GM18951 (cell line): ENCODE data around the gene NAA80.

Source experiments
- POLR2A ChIP-seq: IDR thresholded peaks from 4 replicates; pipeline ENCODE4 v1.6.1; 2011; ENCODE audit warnings: mild to moderate bottlenecking; ENCODE audit not compliant: insufficient read length, insufficient read depth; ENCODE audit errors: extremely low read depth
- in situ Hi-C: fragments of 300-500 bp; cut with MboI; formaldehyde crosslinking; loops from one replicate; pipeline ENCODE4 v1.12.0; 2022; ENCODE audit warnings: low sequenced_read_pairs, mixed read lengths, inconsistent platforms; ENCODE audit not compliant: unreplicated experiment

Gene NAA80

DNA sequence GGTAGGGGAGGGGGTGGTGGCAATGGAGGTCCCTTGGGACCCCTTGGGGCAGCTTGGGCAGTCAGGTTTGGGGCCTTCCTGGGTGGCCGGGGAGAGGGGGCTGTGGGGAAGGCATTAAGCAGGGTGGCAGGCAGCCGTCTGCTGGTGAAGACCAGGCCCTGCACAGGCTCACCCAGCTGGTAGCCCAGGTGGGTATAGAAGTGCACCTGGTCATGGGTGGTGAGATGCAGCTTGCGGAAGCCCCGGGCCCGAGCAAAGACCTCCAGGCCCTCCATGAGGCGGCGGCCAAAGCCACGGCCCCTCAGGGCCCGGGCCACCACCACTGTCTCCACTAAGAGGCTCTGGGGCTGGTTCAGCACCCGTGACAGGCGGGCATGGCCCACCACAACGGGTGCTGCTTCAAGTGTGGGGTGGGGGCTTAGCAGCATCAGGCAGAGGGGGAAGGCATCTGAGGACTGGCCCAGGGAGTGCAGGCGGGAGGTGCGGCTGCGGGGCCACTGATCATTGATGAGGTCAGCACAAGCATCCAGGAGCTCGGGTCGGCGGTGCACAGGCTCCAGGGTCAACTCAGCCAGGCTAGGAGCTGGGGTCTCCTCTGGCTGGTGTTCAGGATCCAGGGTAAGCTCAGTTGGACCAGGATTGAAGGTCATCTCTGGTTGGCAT is 2.4 kb downstream of the NAA80 start:
- in situ Hi-C loops: no loop called here
- TF ChIP-seq POLR2A: no peak

DNA sequence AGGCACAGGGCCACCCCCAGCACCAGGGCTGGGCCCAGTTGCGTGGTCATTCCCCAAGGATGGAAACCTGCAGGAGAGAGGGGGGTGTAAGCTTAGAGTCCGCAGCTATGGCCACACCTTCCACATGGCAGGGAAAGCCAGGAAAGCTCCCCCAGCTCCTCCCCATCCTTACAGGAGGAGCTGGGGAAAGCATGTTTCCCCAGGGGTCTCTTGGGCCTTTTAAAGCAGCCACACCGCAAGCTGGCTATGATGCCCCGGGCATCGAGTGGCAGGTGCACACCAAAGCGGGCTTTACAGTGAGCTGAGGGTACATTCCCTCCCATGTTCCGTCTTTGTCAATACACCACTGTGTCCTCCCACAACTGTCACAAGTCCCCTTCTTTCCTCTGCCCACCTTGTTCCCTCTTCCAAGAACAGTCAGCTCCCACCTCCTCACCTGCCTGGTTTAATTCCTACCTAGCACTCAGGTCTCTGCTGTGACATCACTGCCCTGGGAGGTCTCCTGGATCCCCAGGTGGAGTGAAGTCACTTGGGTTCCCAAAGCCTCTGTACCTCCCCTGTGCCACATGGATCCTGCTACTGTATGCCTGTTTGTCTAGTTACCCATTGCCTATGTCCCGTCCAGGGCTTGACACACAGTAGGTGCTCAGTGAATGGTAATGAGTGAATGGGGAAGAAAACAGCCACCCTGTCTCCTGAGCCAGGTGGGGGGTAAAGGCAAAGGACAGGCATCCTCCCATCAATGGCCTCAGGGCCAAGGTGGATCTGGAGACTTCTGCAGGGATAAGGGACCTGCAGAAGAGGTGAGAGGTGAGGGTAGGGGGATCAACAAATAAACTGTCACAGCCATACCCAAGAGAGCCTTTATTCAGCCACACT is 3.4 kb downstream of the NAA80 start:
- TF ChIP-seq POLR2A: no peak
- in situ Hi-C loops: no loop called here

DNA sequence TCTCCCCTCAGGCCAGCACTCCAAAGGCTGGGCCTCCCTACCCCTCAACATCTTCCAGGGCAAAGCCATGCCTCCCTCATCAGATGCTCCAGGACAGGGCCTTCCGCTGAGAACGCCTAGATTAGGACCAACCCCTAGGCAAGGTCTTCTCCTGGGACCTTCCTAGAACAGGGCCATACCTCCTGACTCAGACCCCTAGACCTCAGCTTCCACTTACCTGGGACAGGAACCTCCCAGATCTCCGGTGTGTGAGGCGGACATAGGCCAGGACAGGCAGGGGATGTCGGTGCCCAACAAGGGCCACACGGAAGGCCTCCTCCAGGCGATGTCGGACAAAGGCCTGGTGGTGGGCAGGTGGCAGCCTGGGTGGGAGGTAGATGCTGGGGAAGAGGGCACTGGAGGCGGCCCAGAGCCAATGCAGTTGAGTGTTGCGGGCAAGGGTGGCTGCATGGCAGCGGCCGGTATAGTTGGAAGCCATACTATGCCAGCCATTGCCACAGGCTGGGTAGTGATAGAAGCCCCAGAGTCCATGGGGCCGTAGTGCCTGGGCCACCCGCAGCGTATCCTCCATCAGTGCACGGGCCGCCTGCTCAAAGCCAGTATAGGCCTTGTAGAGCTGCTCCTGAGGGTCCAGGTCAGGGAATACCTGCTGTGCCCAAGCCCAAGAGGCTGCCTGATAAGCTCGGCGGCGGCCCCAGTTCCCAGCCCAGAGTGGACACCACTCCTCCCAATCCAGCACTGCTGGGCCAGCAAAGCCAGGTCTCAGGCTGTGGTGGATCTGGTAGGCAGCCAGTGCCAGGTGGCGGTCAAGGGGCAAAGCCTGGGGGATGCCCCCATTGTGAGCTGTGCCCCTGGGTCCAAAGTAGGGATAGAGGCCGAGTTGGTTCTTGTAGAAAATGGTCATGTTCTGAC is 4.5 kb downstream of the NAA80 start:
- in situ Hi-C loops: no loop called here
- TF ChIP-seq POLR2A: no peak

DNA sequence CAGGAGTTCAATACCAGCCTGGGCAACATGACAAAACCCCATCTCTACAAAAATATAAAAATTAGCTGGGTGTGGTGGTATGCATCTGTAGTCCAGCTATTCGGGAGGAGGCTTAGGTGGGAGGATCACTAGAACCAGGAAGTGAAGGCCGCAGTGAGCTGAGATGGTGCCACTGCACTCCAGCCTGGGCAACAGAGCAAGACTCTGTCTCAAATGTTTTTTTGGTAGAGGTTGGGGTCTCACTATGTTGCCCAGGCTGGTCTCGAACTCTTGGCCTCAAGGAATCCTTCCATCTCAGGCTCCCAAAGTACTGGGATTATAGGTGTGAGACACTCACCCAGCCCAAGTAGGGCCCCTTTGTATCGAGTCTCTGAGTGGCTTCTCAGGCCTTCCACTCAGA is 5.1 kb downstream of the NAA80 start:
- in situ Hi-C loops: no loop called here
- TF ChIP-seq POLR2A: no peak

DNA sequence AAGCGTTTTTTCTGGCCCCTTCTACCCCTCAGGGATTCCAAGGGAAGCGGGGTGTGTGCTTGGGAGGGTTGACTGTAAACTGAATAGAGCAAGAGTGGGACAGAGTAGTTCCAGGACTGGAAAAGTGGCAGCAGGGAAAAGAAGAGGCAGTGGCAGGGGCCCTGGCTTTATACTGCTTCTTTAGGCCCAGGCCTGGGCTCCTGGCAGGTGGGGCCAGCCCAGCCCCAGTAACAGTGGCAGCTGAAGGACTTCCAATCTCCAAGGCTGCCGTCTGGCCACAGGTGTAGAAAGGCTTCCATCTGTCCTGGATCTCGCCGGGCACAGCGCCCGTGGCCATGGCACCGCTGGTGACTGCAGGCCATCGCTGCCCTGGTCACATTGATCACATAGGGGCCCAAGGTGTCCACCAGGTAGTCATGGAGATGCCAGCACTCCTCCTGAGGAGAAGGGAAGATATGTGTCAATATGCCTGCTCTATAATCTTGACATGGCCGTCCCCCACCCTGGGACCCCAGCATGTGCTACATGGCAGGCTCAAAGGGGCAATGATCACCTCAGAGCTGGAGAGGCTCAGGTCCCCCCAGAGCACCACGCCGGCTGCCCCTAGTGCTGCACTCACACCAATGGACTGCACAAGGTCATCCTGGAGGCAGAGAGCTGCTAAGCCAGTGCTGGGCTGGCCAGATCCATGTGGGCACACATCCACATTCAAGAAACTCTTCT is 6.0 kb downstream of the NAA80 start:
- in situ Hi-C loops: no loop called here
- TF ChIP-seq POLR2A: no peak

DNA sequence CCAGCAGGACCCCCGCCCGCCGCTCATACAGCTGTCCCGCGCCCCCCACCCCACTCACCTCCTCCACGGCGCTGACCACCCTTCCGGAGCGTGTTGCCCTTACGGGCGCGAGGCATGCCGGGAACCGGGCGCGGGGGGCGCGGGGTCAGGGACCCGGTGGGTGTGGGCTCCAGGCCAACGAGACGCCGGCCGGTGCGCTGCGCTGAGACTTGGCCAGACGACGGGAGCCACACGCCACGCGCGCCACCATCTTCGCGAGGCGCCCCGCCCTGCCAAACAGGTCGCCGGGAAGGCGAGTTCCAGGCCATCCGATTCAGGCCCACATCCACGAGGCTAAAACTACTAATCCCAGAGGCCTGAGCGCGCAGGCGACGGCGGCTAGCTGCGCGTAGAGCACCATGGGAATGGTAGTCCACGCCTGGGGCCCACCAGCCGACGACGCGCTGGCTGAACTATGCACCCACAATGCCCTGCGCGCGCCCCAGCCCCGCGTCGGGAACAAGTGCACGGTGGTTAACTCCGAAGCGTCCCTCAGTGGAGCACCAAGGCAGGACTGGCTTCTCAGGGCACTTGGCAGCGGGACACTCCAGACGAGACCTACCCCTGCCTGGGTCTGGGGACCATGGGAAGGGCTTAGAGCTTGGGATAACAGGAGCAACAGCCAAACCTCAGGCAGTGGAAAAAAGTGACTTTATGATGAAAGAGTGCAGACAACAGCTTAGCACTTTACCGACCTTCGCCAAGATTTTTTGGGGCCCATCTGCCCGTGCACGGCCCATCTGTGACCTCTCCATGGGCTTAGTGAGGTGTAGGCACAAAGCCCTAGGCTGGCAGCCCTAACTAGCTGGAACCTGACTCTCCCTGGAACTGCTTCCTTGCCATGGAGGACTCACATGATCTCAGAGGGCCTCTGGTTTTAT is 6.8 kb downstream of the NAA80 start, which contains the start of gene IFRD2:
IFRD2 (minus strand) TSS at position 271 of the 920 bp plus-strand sequence; CDS start at position 116, 155 bp downstream.
- in situ Hi-C loops: no loop called here
- peak; percentile 77 for TF ChIP-seq POLR2A

DNA sequence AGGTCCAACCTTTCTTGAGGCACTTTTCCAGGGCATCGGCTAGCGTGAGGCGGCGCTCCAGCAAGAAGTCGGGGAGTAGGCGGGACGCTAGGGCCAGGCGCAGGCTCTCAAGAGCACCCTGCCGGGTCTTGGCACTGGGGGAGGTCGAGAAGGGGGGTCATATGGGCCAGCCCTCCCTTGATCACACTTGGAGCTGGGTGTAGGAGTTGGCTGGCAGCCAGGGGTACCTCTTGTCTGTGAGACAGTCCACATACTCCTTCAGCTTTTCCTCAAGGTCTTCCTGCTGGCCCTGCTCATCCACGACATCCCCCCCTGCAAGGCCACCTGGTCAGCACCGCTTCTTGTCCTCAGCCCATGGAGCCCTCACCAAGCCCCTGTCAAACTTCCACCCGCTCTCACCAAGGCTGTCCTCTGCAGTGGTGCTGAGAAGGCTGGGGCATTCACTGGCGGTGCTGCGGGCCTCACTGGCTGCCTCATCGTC is 9.0 kb downstream of the NAA80 start:
- in situ Hi-C loops: no loop called here
- no peak for TF ChIP-seq POLR2A

DNA sequence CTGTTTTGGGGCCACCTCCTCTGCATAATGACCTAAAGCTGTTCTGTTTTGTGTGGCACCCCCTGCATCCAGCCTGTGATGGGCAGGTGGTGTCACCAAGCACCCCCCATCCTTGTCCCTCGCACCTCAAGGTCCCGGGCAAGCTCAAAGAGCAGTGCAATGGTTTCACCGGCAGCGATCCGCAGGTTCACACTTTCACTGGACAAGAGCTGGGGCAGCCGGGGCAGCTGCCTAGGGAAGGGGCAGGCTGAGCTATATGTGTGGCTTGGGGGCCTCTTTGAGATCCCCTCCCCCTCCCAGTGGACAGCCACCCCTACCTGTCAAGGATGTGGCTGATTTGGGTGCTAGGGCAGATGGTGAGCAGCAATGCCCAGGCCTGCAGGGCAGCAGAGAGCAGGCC is 10.1 kb downstream of the NAA80 start:
- TF ChIP-seq POLR2A: no peak
- in situ Hi-C loops: no loop called here

DNA sequence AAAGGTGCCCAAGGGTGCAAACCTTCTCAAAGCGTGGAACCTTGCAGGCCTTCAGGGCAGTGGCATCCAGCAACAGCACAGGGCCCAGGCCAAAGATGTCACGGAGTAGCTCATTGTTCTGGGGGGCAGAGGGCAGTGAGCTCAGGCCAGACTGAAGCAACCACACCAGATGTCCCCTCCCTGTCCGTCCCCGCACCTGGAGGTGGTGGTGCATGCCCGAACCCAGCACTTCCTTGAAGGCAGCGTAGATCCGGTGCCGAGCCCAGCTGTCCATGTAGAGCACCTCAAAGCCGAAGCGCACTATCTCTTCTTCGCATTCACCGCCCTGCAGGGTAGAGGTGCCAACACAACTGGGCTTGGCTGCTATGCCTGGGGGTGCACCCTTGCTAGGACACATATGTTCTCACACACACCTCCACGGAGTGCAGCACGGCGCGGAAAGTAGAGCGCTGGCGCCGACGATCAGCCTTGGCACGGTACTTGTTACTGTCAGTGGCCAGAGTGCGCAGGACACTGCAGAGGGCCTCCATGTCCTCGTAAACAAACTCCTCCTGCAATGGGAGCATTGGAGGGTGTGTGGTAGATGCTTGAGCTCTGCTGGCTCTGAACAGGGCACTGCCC is 10.7 kb downstream of the NAA80 start:
- in situ Hi-C loops: no loop called here
- no peak for TF ChIP-seq POLR2A

DNA sequence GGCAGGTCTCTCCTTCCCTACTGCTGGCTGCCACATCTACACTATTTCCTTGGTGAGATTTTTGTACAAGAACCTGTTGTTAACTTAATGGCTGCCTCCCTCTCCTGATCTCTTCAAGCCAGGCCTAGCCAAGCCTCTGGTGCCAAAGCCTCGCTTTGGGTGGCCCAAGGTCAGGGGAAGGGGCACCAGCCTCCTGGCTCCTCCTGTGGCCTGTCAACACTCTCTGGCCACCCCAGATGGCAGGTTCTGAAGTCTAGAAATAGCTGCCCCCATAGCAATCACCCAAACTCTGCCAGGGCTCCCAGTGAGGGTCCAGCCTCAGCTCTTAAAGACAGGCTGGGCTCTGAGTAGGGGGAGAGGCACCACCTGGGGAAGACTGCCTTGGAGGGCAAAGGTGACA is 11.9 kb downstream of the NAA80 start:
- TF ChIP-seq POLR2A: no peak
- in situ Hi-C loops: no loop called here
